ENCODE data around the gene SARDH. TPM values are rescaled to one million over a fixed set of nuclear protein-coding genes. Genes with fewer than 3 reads are reported as not detected.

The SARDH gene
- total and polyA plus RNA-seq, 2 donors (not counting 1 experiment from before 2014, with no cell fraction given): 0.03 to 0.07 TPM

- H3K36me3 ChIP-seq (replicated peaks in 1 of 2; ENCODE audit: control extremely low read depth in 1 of 2, control insufficient read depth in 1 of 2, extremely low read depth in 1 of 2, insufficient read depth in 2 of 2, low read length in 1 of 2): peaks cover 0 to 72% of the 10 kb centered on the region in 2 experiments
- no peak overlapping the region for H3K4me3 ChIP-seq (ENCODE audit: control extremely low read depth in 1 of 5, extremely low read depth in 1 of 5, insufficient read depth in 1 of 5, low read depth in 2 of 5, low read length in 4 of 5)
- H3K79me2 ChIP-seq (ENCODE audit: control insufficient read depth, insufficient read depth, low read length): peaks cover 56% of the 10 kb centered on the region
- no peaks in the 10 kb centered on the region for H3K27me3 Mint-ChIP-seq
- ChIA-PET CTCF (interaction anchor here (0.9 to 19.3 kb wide), 4 partner anchors 8 to 215 kb away, joined by 3 to 561 read pairs (median 50); no protein-coding TSS in a partner anchor), POLR2A (no interaction called here)
- H3K4me1 ChIP-seq (ENCODE audit: control insufficient read depth in 2 of 2, insufficient read depth in 2 of 2, low read length in 2 of 2): peaks cover 27 to 35% of the 10 kb centered on the region in 2 donors
- H4K20me1 ChIP-seq (ENCODE audit: control insufficient read depth, insufficient read depth, low read length, poor library complexity, severe bottlenecking): peaks cover 50% of the 10 kb centered on the region
- no peaks in the 10 kb centered on the region for H3K9me3 ChIP-seq (ENCODE audit: control extremely low read depth in 1 of 3, control insufficient read depth in 2 of 3, insufficient read depth in 1 of 3, low read length in 2 of 3)
- H3K4me3 Mint-ChIP-seq: no peak overlapping the region
- H3K4me1 Mint-ChIP-seq: peaks cover 34% of the 10 kb centered on the region
- H3K9ac ChIP-seq (ENCODE audit: low read length): no peak overlapping the region
- DNase-seq (no peak), ATAC-seq (ENCODE audit: low read depth) (no peak)
- no peaks in the 10 kb centered on the region for H3K27me3 ChIP-seq (replicated peaks in 1 of 4; ENCODE audit: control extremely low read depth in 1 of 4, control insufficient read depth in 3 of 4, insufficient read depth in 4 of 4, low read length in 3 of 4)
- H3K4me2 ChIP-seq (replicated peaks; ENCODE audit: low read depth, low read length, poor library complexity, severe bottlenecking): no peak overlapping the region
- no peak for TF ChIP-seq EZH2 (IDR thresholded peaks at IDR 0.05; ENCODE audit: borderline replicate concordance, insufficient read depth, low read depth, low read length, poor library complexity, severe bottlenecking)
- TF ChIP-seq, protein P1, sequence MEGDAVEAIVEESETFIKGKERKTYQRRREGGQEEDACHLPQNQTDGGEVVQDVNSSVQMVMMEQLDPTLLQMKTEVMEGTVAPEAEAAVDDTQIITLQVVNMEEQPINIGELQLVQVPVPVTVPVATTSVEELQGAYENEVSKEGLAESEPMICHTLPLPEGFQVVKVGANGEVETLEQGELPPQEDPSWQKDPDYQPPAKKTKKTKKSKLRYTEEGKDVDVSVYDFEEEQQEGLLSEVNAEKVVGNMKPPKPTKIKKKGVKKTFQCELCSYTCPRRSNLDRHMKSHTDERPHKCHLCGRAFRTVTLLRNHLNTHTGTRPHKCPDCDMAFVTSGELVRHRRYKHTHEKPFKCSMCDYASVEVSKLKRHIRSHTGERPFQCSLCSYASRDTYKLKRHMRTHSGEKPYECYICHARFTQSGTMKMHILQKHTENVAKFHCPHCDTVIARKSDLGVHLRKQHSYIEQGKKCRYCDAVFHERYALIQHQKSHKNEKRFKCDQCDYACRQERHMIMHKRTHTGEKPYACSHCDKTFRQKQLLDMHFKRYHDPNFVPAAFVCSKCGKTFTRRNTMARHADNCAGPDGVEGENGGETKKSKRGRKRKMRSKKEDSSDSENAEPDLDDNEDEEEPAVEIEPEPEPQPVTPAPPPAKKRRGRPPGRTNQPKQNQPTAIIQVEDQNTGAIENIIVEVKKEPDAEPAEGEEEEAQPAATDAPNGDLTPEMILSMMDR (IDR thresholded peaks at IDR 0.05): no peak
- peak overlapping the region; percentile 59 for H3K27ac Mint-ChIP-seq
- H3K9me3 Mint-ChIP-seq (ENCODE audit: insufficient read depth): no peaks in the 10 kb centered on the region
- intact Hi-C loops (cut with micrococcal nuclease): no loop called here
- H3K27ac ChIP-seq (ENCODE audit: low read length in 2 of 2): no peak overlapping the region
- WGBS (ENCODE audit: insufficient coverage): 94% methylated on average over 12 of the region's 19 CpGs
- no peak overlapping the region for H2AFZ ChIP-seq (ENCODE audit: insufficient read depth, low read depth, low read length, poor library complexity, severe bottlenecking)
Measured at GRCh38 chr9:133779516-133780403, 41.6 kb upstream of the SARDH start.

- no peaks in the 10 kb centered on the region for H3K9me3 ChIP-seq (ENCODE audit: control extremely low read depth in 1 of 3, control insufficient read depth in 2 of 3, insufficient read depth in 1 of 3, low read length in 2 of 3)
- Mint-ChIP-seq H3K4me3 (no peak overlapping the region), H3K4me1 (peaks cover 27% of the 10 kb centered on the region), H3K27me3 (no peaks in the 10 kb centered on the region), H3K9me3 (ENCODE audit: insufficient read depth) (no peaks in the 10 kb centered on the region), H3K27ac (no peak overlapping the region)
- intact Hi-C loops (cut with micrococcal nuclease): no loop called here
- ChIA-PET POLR2A (no interaction called here), CTCF (interaction anchor here (0.9 to 19.3 kb wide), 2 partner anchors 9 to 216 kb away, joined by 3 to 561 read pairs; no protein-coding TSS in a partner anchor)
- no peak overlapping the region for H3K4me2 ChIP-seq (replicated peaks; ENCODE audit: low read depth, low read length, poor library complexity, severe bottlenecking)
- DNase-seq (no peak), ATAC-seq (ENCODE audit: low read depth) (no peak)
- peaks cover 51% of the 10 kb centered on the region for H4K20me1 ChIP-seq (ENCODE audit: control insufficient read depth, insufficient read depth, low read length, poor library complexity, severe bottlenecking)
- peaks cover 20 to 28% of the 10 kb centered on the region in 2 donors for H3K4me1 ChIP-seq (ENCODE audit: control insufficient read depth in 2 of 2, insufficient read depth in 2 of 2, low read length in 2 of 2)
- no peak overlapping the region for H3K9ac ChIP-seq (ENCODE audit: low read length)
- H3K79me2 ChIP-seq (ENCODE audit: control insufficient read depth, insufficient read depth, low read length): peaks cover 50% of the 10 kb centered on the region
- no peak overlapping the region for H2AFZ ChIP-seq (ENCODE audit: insufficient read depth, low read depth, low read length, poor library complexity, severe bottlenecking)
- H3K27me3 ChIP-seq (replicated peaks in 1 of 4; ENCODE audit: control extremely low read depth in 1 of 4, control insufficient read depth in 3 of 4, insufficient read depth in 4 of 4, low read length in 3 of 4): no peaks in the 10 kb centered on the region
- H3K27ac ChIP-seq (ENCODE audit: low read length in 2 of 2): no peak overlapping the region
- no peak overlapping the region for H3K4me3 ChIP-seq (ENCODE audit: control extremely low read depth in 1 of 5, extremely low read depth in 1 of 5, insufficient read depth in 1 of 5, low read depth in 2 of 5, low read length in 4 of 5)
- H3K36me3 ChIP-seq (replicated peaks in 1 of 2; ENCODE audit: control extremely low read depth in 1 of 2, control insufficient read depth in 1 of 2, extremely low read depth in 1 of 2, insufficient read depth in 2 of 2, low read length in 1 of 2): peaks cover 0 to 74% of the 10 kb centered on the region in 2 experiments
- 95% methylated on average over 8 of the region's 8 CpGs for WGBS (ENCODE audit: insufficient coverage)
- TF ChIP-seq, protein P1 (IDR thresholded peaks at IDR 0.05): no peak
- TF ChIP-seq EZH2 (IDR thresholded peaks at IDR 0.05; ENCODE audit: borderline replicate concordance, insufficient read depth, low read depth, low read length, poor library complexity, severe bottlenecking): no peak
Measured at GRCh38 chr9:133779081-133779480, 40.9 kb upstream of the SARDH start.
